Hypothalamus (tissue), 51 donors: Measurements from ENCODE around the gene HYDIN.
"Not testable (repeated sequence)": the region's sequence is repeated elsewhere in the genome, so short reads cannot be mapped to it uniquely, and the experiment has no call there.

Source experiments
- DNase-seq, 51 donors: peaks; one replicate each; lab custom pipeline; 2025; lab: John Stamatoyannopoulos, UW

Gene HYDIN

GRCh38 chr16:71151654-71152053 lies 78.9 kb downstream of the HYDIN start:
- DNase-seq = not testable (repeated sequence)

GRCh38 chr16:71143246-71143645 lies 87.3 kb downstream of the HYDIN start:
- DNase-seq = not testable (repeated sequence)

DNA sequence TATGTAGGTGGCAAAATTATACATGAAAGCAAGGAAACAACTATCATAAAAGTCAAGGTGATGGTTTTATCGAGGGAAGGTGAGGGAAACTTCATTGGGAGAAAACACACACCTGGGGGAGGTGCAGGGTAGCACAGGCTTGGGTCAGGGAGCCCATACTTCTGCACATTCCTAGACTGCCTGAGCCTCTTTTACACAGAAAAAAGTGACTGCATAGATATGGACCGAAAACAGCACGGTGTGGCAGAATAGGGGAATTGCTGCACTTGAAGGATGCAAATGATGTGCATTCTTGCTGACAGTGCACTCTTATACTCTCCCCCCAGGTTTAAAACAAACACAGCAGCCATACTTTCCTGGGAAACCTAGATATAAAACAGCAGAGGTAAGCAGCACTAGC lies 120.0 kb downstream of the HYDIN start:
- not testable (repeated sequence) for DNase-seq

DNA sequence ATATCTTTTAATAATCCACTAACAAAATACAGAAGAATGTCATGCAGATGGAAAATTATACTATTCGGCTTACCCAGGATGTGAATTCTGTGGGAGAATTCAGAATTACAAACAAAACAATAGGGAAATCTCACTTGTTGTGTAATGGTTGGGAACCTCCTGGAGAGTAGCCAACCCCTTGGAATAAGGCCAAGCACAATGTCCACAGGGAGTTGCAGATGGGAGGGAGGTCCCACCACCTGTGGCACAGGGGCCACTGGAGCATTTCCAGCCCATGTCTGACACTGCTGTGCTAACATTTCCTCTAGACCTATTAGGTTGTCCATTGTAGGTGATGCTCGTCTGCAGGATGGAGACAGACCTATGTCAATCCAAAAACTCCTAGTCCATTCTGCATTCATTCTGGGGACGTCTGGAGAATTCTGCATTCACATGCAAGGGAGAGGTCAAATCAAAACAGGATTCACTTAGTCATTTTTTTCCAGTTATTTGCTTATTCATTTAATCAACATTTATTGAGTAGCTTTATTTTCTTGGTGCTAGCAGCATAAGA lies 120.8 kb downstream of the HYDIN start:
- DNase-seq = not testable (repeated sequence)

GRCh38 chr16:71105881-71106280 lies 124.6 kb downstream of the HYDIN start:
- DNase-seq = not testable (repeated sequence)

GRCh38 chr16:71083573-71083972 lies 146.9 kb downstream of the HYDIN start:
- not testable (repeated sequence) for DNase-seq

- DNase-seq = not testable (repeated sequence)
These were observed 149.7 kb downstream of the HYDIN start for GRCh38 chr16:71080777-71081176.

- not testable (repeated sequence) for DNase-seq
These were observed 150.3 kb downstream of the HYDIN start for GRCh38 chr16:71080262-71080661.

DNA sequence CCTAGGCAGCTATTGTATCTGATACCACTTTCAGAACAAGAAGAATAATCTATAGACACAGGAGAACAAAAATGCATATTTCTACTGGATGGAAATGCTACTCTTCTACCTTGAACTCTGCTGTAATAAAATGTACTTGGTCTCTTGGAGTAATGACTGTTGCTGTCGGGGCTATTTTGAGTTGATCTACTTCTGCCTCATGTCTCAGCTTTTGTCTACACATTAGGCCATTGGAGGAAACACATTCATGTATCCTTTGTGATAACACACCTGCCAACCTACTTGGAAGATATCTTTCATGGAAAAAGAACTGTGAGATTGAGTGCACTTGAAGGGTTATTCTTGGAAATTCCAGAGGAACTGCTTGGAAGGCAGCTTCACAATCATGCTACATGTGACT lies 159.9 kb downstream of the HYDIN start:
- not testable (repeated sequence) for DNase-seq

GRCh38 chr16:71069842-71070241 lies 160.7 kb downstream of the HYDIN start:
- not testable (repeated sequence) for DNase-seq

DNA sequence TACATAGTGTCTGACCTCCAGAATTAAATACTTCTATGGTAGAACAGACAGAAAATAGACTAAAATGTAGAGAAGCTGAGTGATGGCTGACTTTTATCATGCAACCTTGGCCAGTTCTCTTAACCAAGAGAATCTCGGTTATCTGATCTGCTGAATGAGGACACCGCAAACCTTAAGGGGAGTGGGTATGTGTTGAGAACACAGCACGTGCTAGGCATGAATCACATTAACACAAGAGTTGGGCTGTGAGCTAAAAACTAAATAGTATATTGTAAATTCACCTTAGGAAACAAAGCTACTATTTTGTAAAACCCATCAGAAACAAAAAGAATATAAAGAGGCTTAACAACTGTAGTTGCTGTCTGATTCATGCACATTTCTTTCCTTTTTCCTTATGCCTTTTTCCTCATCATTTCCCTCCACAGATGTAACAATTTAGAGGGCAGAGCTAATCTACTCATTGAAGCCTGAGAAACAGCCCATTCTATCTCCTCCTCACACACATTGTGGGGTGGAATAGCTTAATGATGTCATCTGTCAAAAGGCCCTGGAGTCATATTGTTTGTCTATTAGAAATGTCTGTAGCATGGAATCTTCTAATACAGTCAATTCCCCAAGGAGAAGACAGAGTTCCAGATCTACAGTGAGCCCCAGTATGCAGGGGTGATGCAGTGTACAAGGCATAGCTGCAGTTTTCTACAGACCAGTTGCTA lies 176.5 kb downstream of the HYDIN start:
- not testable (repeated sequence) for DNase-seq

GRCh38 chr16:71050307-71050706 lies 180.2 kb downstream of the HYDIN start:
- DNase-seq = not testable (repeated sequence)

- DNase-seq = not testable (repeated sequence)
These were observed 191.0 kb downstream of the HYDIN start for GRCh38 chr16:71039368-71040111.

GRCh38 chr16:71038421-71038820 lies 192.1 kb downstream of the HYDIN start:
- not testable (repeated sequence) for DNase-seq

GRCh38 chr16:71037987-71038386 lies 192.5 kb downstream of the HYDIN start:
- not testable (repeated sequence) for DNase-seq

- not testable (repeated sequence) for DNase-seq
These were observed 202.3 kb downstream of the HYDIN start for GRCh38 chr16:71028032-71028727.

DNA sequence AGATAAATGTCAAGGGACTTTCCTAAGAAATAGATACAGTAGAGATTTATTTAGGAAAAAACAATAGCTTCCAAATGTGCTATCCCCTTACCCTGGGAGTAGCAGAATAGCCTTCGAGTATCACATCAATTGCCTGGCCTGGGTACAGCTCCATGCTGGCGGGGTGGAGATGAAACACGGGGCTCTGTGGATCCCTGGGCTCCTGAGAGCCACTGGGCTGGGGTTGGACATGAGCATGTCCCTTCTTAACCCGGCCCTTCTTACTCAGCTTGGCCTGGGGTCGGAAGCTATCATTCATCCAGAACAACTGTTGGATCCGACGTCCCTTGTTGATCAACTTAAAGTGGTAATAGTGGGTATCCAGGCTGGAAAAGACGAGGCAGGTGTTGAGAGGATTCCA lies 203.0 kb downstream of the HYDIN start:
- DNase-seq = not testable (repeated sequence)

GRCh38 chr16:71023851-71024439 lies 206.6 kb downstream of the HYDIN start:
- DNase-seq = not testable (repeated sequence)

DNA sequence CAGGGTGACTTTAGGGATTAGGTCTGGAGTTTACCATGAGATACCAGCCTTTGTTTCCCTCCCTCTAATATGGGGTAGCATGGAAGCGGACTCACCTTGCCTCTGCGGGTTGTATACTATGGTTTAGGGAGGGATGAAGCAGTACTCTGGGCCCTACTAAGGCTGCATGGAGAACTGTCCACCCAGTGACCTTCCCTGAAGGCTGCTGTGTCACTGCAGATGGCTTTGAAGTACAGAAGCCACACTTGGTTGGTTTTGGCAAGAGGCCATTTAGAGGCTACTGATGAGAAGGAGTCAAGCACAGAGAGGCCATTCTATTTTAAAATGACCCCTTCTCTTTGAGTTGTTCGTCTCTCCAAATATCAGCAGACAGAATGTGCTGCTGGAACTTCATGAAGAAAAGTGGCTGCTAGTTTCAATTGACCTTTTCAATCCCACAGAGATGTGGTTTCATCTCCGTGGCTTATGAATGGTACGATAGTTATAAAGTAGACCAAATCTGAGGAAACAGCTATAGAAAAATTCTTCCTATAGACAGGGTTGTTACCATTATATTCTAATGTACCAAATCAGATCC lies 208.5 kb downstream of the HYDIN start:
- DNase-seq = not testable (repeated sequence)

- not testable (repeated sequence) for DNase-seq
These were observed 211.3 kb downstream of the HYDIN start for GRCh38 chr16:71019067-71019682.
